ENCODE results near the gene TAF1C.

The TAF1C gene

DNA sequence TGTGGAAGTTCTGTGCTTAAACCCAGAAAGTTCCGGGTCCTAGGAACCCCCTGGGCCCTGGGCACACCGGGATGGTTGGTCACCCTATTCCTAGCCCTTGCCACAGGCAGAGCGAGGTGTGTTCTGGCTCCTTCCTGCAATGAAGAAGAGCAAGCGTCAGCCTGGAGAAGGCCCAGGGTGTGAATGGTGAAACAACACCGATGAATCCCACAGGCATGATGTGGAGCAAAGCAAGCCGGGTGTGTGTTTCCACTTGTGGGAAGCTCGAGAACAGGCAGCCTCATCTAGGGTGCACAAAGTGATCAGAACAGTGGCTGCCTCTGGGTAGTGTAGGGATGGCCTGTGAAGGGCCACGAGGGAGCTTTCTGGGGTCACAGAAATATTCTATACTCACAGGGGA, 39.2 kb upstream of the TAF1C start:
- Histone ChIP-seq H4K91ac (ENCODE audit: low read depth, low read length) (no peak overlapping the region), H3K4me3 (ENCODE audit: low read depth, low read length) (no peak overlapping the region), H2BK5ac (ENCODE audit: low read depth, low read length, poor library complexity) (no peak overlapping the region), H4K8ac (ENCODE audit: low read depth, low read length) (no peak overlapping the region), H3K27me3 (ENCODE audit: insufficient read depth, low read length) (no peaks in the 10 kb centered on the region), H3K79me2 (ENCODE audit: control insufficient read depth, insufficient read depth, low read length, poor library complexity) (no peaks in the 10 kb centered on the region), H3K4me2 (ENCODE audit: low read length) (no peak overlapping the region), H3K14ac (ENCODE audit: low read length) (no peak overlapping the region), H2BK12ac (ENCODE audit: low read length) (no peak overlapping the region), H3K9me3 (ENCODE audit: insufficient read depth, low read depth, low read length) (no peaks in the 10 kb centered on the region), H3K18ac (ENCODE audit: low read length) (no peak overlapping the region), H2AK5ac (ENCODE audit: low read length) (no peak overlapping the region), H3K9ac (ENCODE audit: low read length) (no peak overlapping the region), H3K36me3 (ENCODE audit: control insufficient read depth in 1 of 2, insufficient read depth in 2 of 2, low read length in 2 of 2) (no peaks in the 10 kb centered on the region), H3K4ac (ENCODE audit: low read depth, low read length) (no peak overlapping the region), H3K79me1 (ENCODE audit: low read length) (peaks cover 2% of the 10 kb centered on the region), H4K12ac (ENCODE audit: low read depth, low read length) (no peak overlapping the region), H3K4me1 (ENCODE audit: control insufficient read depth in 1 of 2, insufficient read depth in 2 of 2, low read length in 2 of 2) (peaks cover 10 to 11% of the 10 kb centered on the region in 2 experiments), H3K27ac (ENCODE audit: low read depth, low read length) (no peak overlapping the region), H3K23ac (ENCODE audit: low read length) (no peak overlapping the region), H2BK120ac (ENCODE audit: insufficient read depth, low read length, poor library complexity) (no peak overlapping the region), H2AFZ (ENCODE audit: insufficient read depth, low read length, poor library complexity) (no peak overlapping the region)
- no CpG with 5 or more reads among the region's 8 CpGs for WGBS (ENCODE audit: extremely low coverage, insufficient coverage, insufficient read length)
- no peak for DNase-seq

DNA sequence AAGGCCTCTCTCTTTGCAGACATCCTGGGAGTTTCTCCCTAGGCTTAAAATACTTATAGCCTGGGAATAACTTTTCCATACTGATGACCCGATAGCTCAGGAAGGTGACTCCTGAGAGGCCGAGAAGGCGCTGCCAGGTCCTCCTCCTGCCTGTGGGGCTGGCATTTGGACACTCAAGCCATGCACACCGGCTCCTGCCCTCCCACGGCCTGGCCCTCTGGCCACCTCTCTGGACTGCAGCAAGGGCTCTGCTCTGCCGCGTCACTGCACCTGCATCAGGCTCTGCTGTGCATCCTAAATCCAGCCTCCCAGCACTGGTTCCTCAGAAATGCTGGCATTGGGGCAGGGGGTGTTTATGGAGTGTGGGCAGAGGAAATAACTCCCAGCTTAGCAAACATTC, 38.7 kb upstream of the TAF1C start:
- Histone ChIP-seq H2BK12ac (ENCODE audit: low read length) (no peak overlapping the region), H4K12ac (ENCODE audit: low read depth, low read length) (no peak overlapping the region), H4K91ac (ENCODE audit: low read depth, low read length) (no peak overlapping the region), H2BK120ac (ENCODE audit: insufficient read depth, low read length, poor library complexity) (no peak overlapping the region), H3K14ac (ENCODE audit: low read length) (no peak overlapping the region), H3K9ac (ENCODE audit: low read length) (no peak overlapping the region), H3K79me1 (ENCODE audit: low read length) (peaks cover 2% of the 10 kb centered on the region), H3K79me2 (ENCODE audit: control insufficient read depth, insufficient read depth, low read length, poor library complexity) (no peaks in the 10 kb centered on the region), H3K4me2 (ENCODE audit: low read length) (no peak overlapping the region), H3K9me3 (ENCODE audit: insufficient read depth, low read depth, low read length) (no peaks in the 10 kb centered on the region), H4K8ac (ENCODE audit: low read depth, low read length) (no peak overlapping the region), H3K4me3 (ENCODE audit: low read depth, low read length) (no peak overlapping the region), H2BK5ac (ENCODE audit: low read depth, low read length, poor library complexity) (no peak overlapping the region), H3K4me1 (ENCODE audit: control insufficient read depth in 1 of 2, insufficient read depth in 2 of 2, low read length in 2 of 2) (peaks cover 10 to 12% of the 10 kb centered on the region in 2 experiments), H3K27ac (ENCODE audit: low read depth, low read length) (no peak overlapping the region), H2AK5ac (ENCODE audit: low read length) (no peak overlapping the region), H2AFZ (ENCODE audit: insufficient read depth, low read length, poor library complexity) (no peak overlapping the region), H3K27me3 (ENCODE audit: insufficient read depth, low read length) (no peaks in the 10 kb centered on the region), H3K23ac (ENCODE audit: low read length) (no peak overlapping the region), H3K36me3 (ENCODE audit: control insufficient read depth in 1 of 2, insufficient read depth in 2 of 2, low read length in 2 of 2) (no peaks in the 10 kb centered on the region), H3K18ac (ENCODE audit: low read length) (no peak overlapping the region), H3K4ac (ENCODE audit: low read depth, low read length) (no peak overlapping the region)
- DNase-seq = no peak
- WGBS (ENCODE audit: extremely low coverage, insufficient coverage, insufficient read length) = no CpG with 5 or more reads among the region's 7 CpGs

GRCh38 chr16:84225126-84225525, 38.3 kb upstream of the TAF1C start:
- no peak overlapping the region for H2AFZ ChIP-seq (ENCODE audit: insufficient read depth, low read length, poor library complexity)
- H3K27ac ChIP-seq (ENCODE audit: low read depth, low read length) = no peak overlapping the region
- no peak overlapping the region for H3K4me3 ChIP-seq (ENCODE audit: low read depth, low read length)
- H3K79me1 ChIP-seq (ENCODE audit: low read length) = peaks cover 2% of the 10 kb centered on the region
- H3K23ac ChIP-seq (ENCODE audit: low read length) = no peak overlapping the region
- H4K8ac ChIP-seq (ENCODE audit: low read depth, low read length) = no peak overlapping the region
- no peak overlapping the region for H3K4me2 ChIP-seq (ENCODE audit: low read length)
- no peak overlapping the region for H2BK12ac ChIP-seq (ENCODE audit: low read length)
- no CpG with 5 or more reads among the region's 3 CpGs for WGBS (ENCODE audit: extremely low coverage, insufficient coverage, insufficient read length)
- no peak overlapping the region for H4K12ac ChIP-seq (ENCODE audit: low read depth, low read length)
- DNase-seq = no peak
- no peak overlapping the region for H2AK5ac ChIP-seq (ENCODE audit: low read length)
- H2BK5ac ChIP-seq (ENCODE audit: low read depth, low read length, poor library complexity) = no peak overlapping the region
- H4K91ac ChIP-seq (ENCODE audit: low read depth, low read length) = no peak overlapping the region
- no peak overlapping the region for H2BK120ac ChIP-seq (ENCODE audit: insufficient read depth, low read length, poor library complexity)
- no peaks in the 10 kb centered on the region for H3K79me2 ChIP-seq (ENCODE audit: control insufficient read depth, insufficient read depth, low read length, poor library complexity)
- H3K36me3 ChIP-seq (ENCODE audit: control insufficient read depth in 1 of 2, insufficient read depth in 2 of 2, low read length in 2 of 2) = no peaks in the 10 kb centered on the region
- peaks cover 10 to 12% of the 10 kb centered on the region in 2 experiments for H3K4me1 ChIP-seq (ENCODE audit: control insufficient read depth in 1 of 2, insufficient read depth in 2 of 2, low read length in 2 of 2)
- H3K9ac ChIP-seq (ENCODE audit: low read length) = no peak overlapping the region
- H3K27me3 ChIP-seq (ENCODE audit: insufficient read depth, low read length) = no peaks in the 10 kb centered on the region
- H3K4ac ChIP-seq (ENCODE audit: low read depth, low read length) = no peak overlapping the region
- no peaks in the 10 kb centered on the region for H3K9me3 ChIP-seq (ENCODE audit: insufficient read depth, low read depth, low read length)
- no peak overlapping the region for H3K14ac ChIP-seq (ENCODE audit: low read length)
- H3K18ac ChIP-seq (ENCODE audit: low read length) = no peak overlapping the region

- Histone ChIP-seq H3K27ac (ENCODE audit: low read depth, low read length) (no peak overlapping the region), H3K14ac (ENCODE audit: low read length) (no peak overlapping the region), H4K91ac (ENCODE audit: low read depth, low read length) (no peak overlapping the region), H3K18ac (ENCODE audit: low read length) (no peak overlapping the region), H2AK5ac (ENCODE audit: low read length) (no peak overlapping the region), H3K9ac (ENCODE audit: low read length) (no peak overlapping the region), H3K23ac (ENCODE audit: low read length) (no peak overlapping the region), H3K79me2 (ENCODE audit: control insufficient read depth, insufficient read depth, low read length, poor library complexity) (no peaks in the 10 kb centered on the region), H3K4ac (ENCODE audit: low read depth, low read length) (no peak overlapping the region), H2BK5ac (ENCODE audit: low read depth, low read length, poor library complexity) (no peak overlapping the region), H3K4me1 (ENCODE audit: control insufficient read depth in 1 of 2, insufficient read depth in 2 of 2, low read length in 2 of 2) (peaks cover 10 to 12% of the 10 kb centered on the region in 2 experiments), H3K9me3 (ENCODE audit: insufficient read depth, low read depth, low read length) (no peaks in the 10 kb centered on the region), H3K36me3 (ENCODE audit: control insufficient read depth in 1 of 2, insufficient read depth in 2 of 2, low read length in 2 of 2) (no peaks in the 10 kb centered on the region), H2BK120ac (ENCODE audit: insufficient read depth, low read length, poor library complexity) (no peak overlapping the region), H3K27me3 (ENCODE audit: insufficient read depth, low read length) (no peaks in the 10 kb centered on the region), H2AFZ (ENCODE audit: insufficient read depth, low read length, poor library complexity) (no peak overlapping the region), H2BK12ac (ENCODE audit: low read length) (no peak overlapping the region), H4K12ac (ENCODE audit: low read depth, low read length) (no peak overlapping the region), H3K4me3 (ENCODE audit: low read depth, low read length) (no peak overlapping the region), H3K79me1 (ENCODE audit: low read length) (peaks cover 2% of the 10 kb centered on the region), H3K4me2 (ENCODE audit: low read length) (no peak overlapping the region), H4K8ac (ENCODE audit: low read depth, low read length) (no peak overlapping the region)
- WGBS (ENCODE audit: extremely low coverage, insufficient coverage, insufficient read length) = no CpG with 5 or more reads among the region's 3 CpGs
- DNase-seq = no peak
Observed at GRCh38 chr16:84224554-84224953, 37.7 kb upstream of the TAF1C start.

All from trophoblast cell (in vitro differentiated cells and primary cell).